ENCODE measurements around the gene CDC42BPB. TPM values are rescaled to one million over a fixed set of nuclear protein-coding genes. Genes with fewer than 3 reads are reported as not detected.

The CDC42BPB gene
- polyA plus RNA-seq, 1 of the 3 experiments (the other 2 are of a cell fraction) = 61.6 TPM

GRCh38 chr14:103020271-103021170, 36.8 kb downstream of the CDC42BPB start:
- DNase-seq = no peak
- no peak overlapping the region for H3K9ac ChIP-seq
- no peak for TF ChIP-seq FOXJ3 (CRISPR knock-in tag; IDR thresholded peaks at IDR 0.05)
- TF ChIP-seq IRF3 (IDR thresholded peaks at IDR 0.05; ENCODE audit: low read depth, low read length) = no peak
- H3K9me3 ChIP-seq = no peaks in the 10 kb centered on the region
- no peak overlapping the region for H2AFZ ChIP-seq (ENCODE audit: low read depth)
- ChIA-PET POLR2A (no interaction called here), CTCF (interaction anchor here (0.9 to 1.1 kb wide), 2 partner anchors 11 to 26 kb away, joined by 3 to 4 read pairs; no protein-coding TSS in a partner anchor)
- no peaks in the 10 kb centered on the region for H3K36me3 ChIP-seq (replicated peaks in 1 of 2; ENCODE audit: control insufficient read depth in 1 of 2, insufficient read depth in 2 of 2, low read length in 1 of 2)
- peaks cover 14 to 31% of the 10 kb centered on the region in 2 experiments; a peak in 2 of 4 replicates for H3K4me1 ChIP-seq (ENCODE audit: control insufficient read depth in 1 of 2, insufficient read depth in 2 of 2, low read depth in 1 of 2, low read length in 1 of 2)
- H3K27me3 ChIP-seq (ENCODE audit: insufficient read depth) = no peaks in the 10 kb centered on the region
- H3K9me2 ChIP-seq = no peaks in the 10 kb centered on the region
- peaks cover 84% of the 10 kb centered on the region for H4K20me1 ChIP-seq (ENCODE audit: insufficient read depth)
- WGBS (ENCODE audit: low lambda C conversion rate) = 95% methylated on average over 27 of the region's 31 CpGs
- no peak overlapping the region for H3K4me2 ChIP-seq
- no peak overlapping the region for H3K27ac ChIP-seq (ENCODE audit: low read depth in 2 of 2, low read length in 1 of 2)
- H3F3A ChIP-seq (replicated peaks; ENCODE audit: insufficient read depth) = peaks cover 22% of the 10 kb centered on the region
- H3K4me3 ChIP-seq (ENCODE audit: low read depth in 2 of 2, low read length in 1 of 2) = no peak overlapping the region
- H3K79me2 ChIP-seq (ENCODE audit: insufficient read depth) = peaks cover 100% of the 10 kb centered on the region

GRCh38 chr14:103019826-103020225, 37.5 kb downstream of the CDC42BPB start:
- no peak for TF ChIP-seq EP300 (IDR thresholded peaks at IDR 0.05; ENCODE audit: borderline replicate concordance in 1 of 2, low read depth in 1 of 2, low read length in 1 of 2)
- TF ChIP-seq MAX (IDR thresholded peaks at IDR 0.05; ENCODE audit: low read depth) = no peak
- TF ChIP-seq ZBTB33 (IDR thresholded peaks at IDR 0.05; ENCODE audit: borderline replicate concordance, low read depth) = no peak
- no peak for TF ChIP-seq PBX3 (IDR thresholded peaks at IDR 0.05)
- no peak for TF ChIP-seq EZH2phosphoT487 (IDR thresholded peaks at IDR 0.05; ENCODE audit: borderline replicate concordance, low read depth)
- no peak for TF ChIP-seq MXI1 (IDR thresholded peaks at IDR 0.05; ENCODE audit: low read depth, low read length)
- TF ChIP-seq JUND (IDR thresholded peaks at IDR 0.05) = no peak
- TF ChIP-seq RFX5 (IDR thresholded peaks at IDR 0.05; ENCODE audit: low read length) = no peak
- no peak for TF ChIP-seq IRF3 (IDR thresholded peaks at IDR 0.05; ENCODE audit: low read depth, low read length)
- TF ChIP-seq POLR2AphosphoS5 (IDR thresholded peaks at IDR 0.05; ENCODE audit: low read depth, low read length) = no peak
- no peak for TF ChIP-seq TAF1 (IDR thresholded peaks at IDR 0.05; ENCODE audit: borderline replicate concordance, low read depth, low read length)
- no peak for TF ChIP-seq SIN3A (IDR thresholded peaks at IDR 0.05; ENCODE audit: borderline replicate concordance, low read depth, low read length)
- TF ChIP-seq SMC3 (IDR thresholded peaks at IDR 0.05; ENCODE audit: low read depth, low read length) = no peak
- TF ChIP-seq NRF1 (IDR thresholded peaks at IDR 0.05; ENCODE audit: low read depth, low read length) = no peak
- no peak for TF ChIP-seq FOXJ3 (CRISPR knock-in tag; IDR thresholded peaks at IDR 0.05)
- TF ChIP-seq GABPA (IDR thresholded peaks at IDR 0.05; ENCODE audit: low read depth) = no peak
- no peak for TF ChIP-seq RAD21 (IDR thresholded peaks at IDR 0.05; ENCODE audit: low read length)
- 98% methylated on average over 6 of the region's 7 CpGs for WGBS (ENCODE audit: low lambda C conversion rate)
- H4K20me1 ChIP-seq (ENCODE audit: insufficient read depth) = peaks cover 84% of the 10 kb centered on the region

More at GRCh38 chr14:103019826-103020225, 37.5 kb downstream of the CDC42BPB start:
- no peak for DNase-seq
- Histone ChIP-seq H3K4me1 (ENCODE audit: control insufficient read depth in 1 of 2, insufficient read depth in 2 of 2, low read depth in 1 of 2, low read length in 1 of 2) (peaks cover 14 to 31% of the 10 kb centered on the region in 2 experiments; a peak in 2 of 4 replicates), H3K79me2 (ENCODE audit: insufficient read depth) (peaks cover 100% of the 10 kb centered on the region), H3K9me3 (no peaks in the 10 kb centered on the region), H3F3A (replicated peaks; ENCODE audit: insufficient read depth) (peaks cover 17% of the 10 kb centered on the region), H3K36me3 (replicated peaks in 1 of 2; ENCODE audit: control insufficient read depth in 1 of 2, insufficient read depth in 2 of 2, low read length in 1 of 2) (no peaks in the 10 kb centered on the region), H3K9ac (no peak overlapping the region), H2AFZ (ENCODE audit: low read depth) (no peak overlapping the region), H3K27ac (ENCODE audit: low read depth in 2 of 2, low read length in 1 of 2) (no peak overlapping the region), H3K4me2 (no peak overlapping the region), H3K9me2 (no peaks in the 10 kb centered on the region), H3K4me3 (ENCODE audit: low read depth in 2 of 2, low read length in 1 of 2) (no peak overlapping the region), H3K27me3 (ENCODE audit: insufficient read depth) (no peaks in the 10 kb centered on the region)
- POLR2A ChIA-PET = no interaction called here
- CTCF ChIA-PET = interaction anchor here (1.1 kb wide), 1 partner anchor 12 kb away, joined by 4 read pairs; no protein-coding TSS in a partner anchor
